Panc1 (cell line): Measurements from ENCODE around the gene BRICD5. TPM values are rescaled to one million over a fixed set of nuclear protein-coding genes. Genes with fewer than 3 reads are reported as not detected.

Experiments
- ATAC-seq: fragments of 200-7000 bp; cut with Tn5 transposase; 2 replicates; pipeline ENCODE4 v1.9.1; 2020; ENCODE audit warnings: mild to moderate bottlenecking, moderate library complexity
- BruUV-seq: library from RNA; stranded (reverse); fragments of 400-500 nt; replicated peaks from 2 replicates; lab custom pipeline; 2021; lab: Mats Ljungman, UMichigan
- CTCF ChIA-PET: fragments of 300-600 bp; sonication (Branson Sonifier 250); formaldehyde crosslinking; loops from one replicate; lab custom pipeline; 2022; ENCODE audit warnings: antibody characterized with exemption; lab: Charles Lee
- POLR2A ChIA-PET: fragments of 300-600 bp; sonication (Branson Sonifier 250); formaldehyde crosslinking; loops from one replicate; lab custom pipeline; 2022; ENCODE audit warnings: antibody characterized with exemption; lab: Charles Lee
- DNase-seq: peaks from one replicate; pipeline ENCODE4 v3.0.0-alpha.2; 2010; ENCODE audit warnings: low read depth, low spot score
- H3K27ac ChIP-seq: 2 replicates; pipeline ENCODE4 v1.5.1; 2011; ENCODE audit warnings: mild to moderate bottlenecking, low read length, inconsistent platforms
- H3K27me3 ChIP-seq: fragments of 200-500 bp; sonication (Bioruptor generic); 2 replicates; pipeline ENCODE4 v1.6.0; 2014; ENCODE audit warnings: low read length, inconsistent platforms; ENCODE audit not compliant: control insufficient read depth, insufficient read depth
- H3K36me3 ChIP-seq: fragments of 200-500 bp; sonication (Bioruptor generic); 2 replicates; pipeline ENCODE4 v1.5.1; 2014; ENCODE audit warnings: inconsistent platforms, mild to moderate bottlenecking, low read length, moderate library complexity; ENCODE audit not compliant: control insufficient read depth, insufficient read depth
- H3K4me1 ChIP-seq: 2 replicates; pipeline ENCODE4 v1.5.1; 2011; ENCODE audit warnings: inconsistent platforms, mild to moderate bottlenecking, low read length, moderate library complexity; ENCODE audit not compliant: control insufficient read depth, insufficient read depth
- H3K4me3 ChIP-seq, 2 experiments: 2 replicates each; pipeline ENCODE4 v1.5.1; 2011 to 2012; ENCODE audit warnings: low read depth in 2 of 2, low read length in 2 of 2, mild to moderate bottlenecking in 2 of 2, inconsistent platforms in 1 of 2, moderate library complexity in 1 of 2
- H3K9me3 ChIP-seq: fragments of 200-500 bp; sonication (Bioruptor generic); 2 replicates; pipeline ENCODE4 v1.5.1; 2014; ENCODE audit warnings: low read depth, mild to moderate bottlenecking, inconsistent platforms, low read length, moderate library complexity; ENCODE audit not compliant: control insufficient read depth, insufficient read depth
- POLR2AphosphoS5 ChIP-seq: IDR thresholded peaks from 2 replicates; pipeline ENCODE4 v1.6.1; 2012; ENCODE audit warnings: mild to moderate bottlenecking, low read depth, low read length, moderate library complexity
- SIN3A ChIP-seq: IDR thresholded peaks from 2 replicates; pipeline ENCODE4 v1.6.1; 2012; ENCODE audit warnings: low read depth, mild to moderate bottlenecking, low read length, moderate library complexity, borderline replicate concordance; ENCODE audit not compliant: insufficient read depth
- TCF7L2 ChIP-seq: IDR thresholded peaks from 2 replicates; pipeline ENCODE4 v1.6.1; 2011; ENCODE audit warnings: mild to moderate bottlenecking, low read depth, low read length, inconsistent platforms
- in situ Hi-C: cut with HindIII; loops from 2 replicates; pipeline ENCODE4 v1.10.0; 2016; ENCODE audit warnings: low sequenced_read_pairs, low pct_unique_long_range_greater_than_20kb
- intact Hi-C: fragments of 100-400 bp; cut with micrococcal nuclease; formaldehyde crosslinking; loops from one replicate; pipeline ENCODE4 v1.10.0; 2022; ENCODE audit not compliant: unreplicated experiment
- total RNA-seq: library from RNA; stranded (reverse); gene quantifications from one replicate; pipeline ENCODE4 v1.2.1, GENCODE V29; 2021; ENCODE audit not compliant: unreplicated experiment
- TF ChIP-seq, protein P1 (sequence below): fragments of 450-650 bp; IDR thresholded peaks from 2 replicates; pipeline ENCODE4 v1.5.1; 2017; ENCODE audit warnings: mild to moderate bottlenecking
- TF ChIP-seq, protein P2 (sequence below), 2 experiments: IDR thresholded peaks; 2 replicates each; pipeline ENCODE4 v1.6.1; 2011 to 2012; ENCODE audit warnings: low read depth in 2 of 2, control low read depth in 1 of 2, low read length in 1 of 2, mild to moderate bottlenecking in 1 of 2, moderate library complexity in 1 of 2; ENCODE audit not compliant: insufficient read depth in 1 of 2

BRICD5 gene
- total RNA-seq, 1 experiment from 2014 or later, result 8.7 TPM

DNA sequence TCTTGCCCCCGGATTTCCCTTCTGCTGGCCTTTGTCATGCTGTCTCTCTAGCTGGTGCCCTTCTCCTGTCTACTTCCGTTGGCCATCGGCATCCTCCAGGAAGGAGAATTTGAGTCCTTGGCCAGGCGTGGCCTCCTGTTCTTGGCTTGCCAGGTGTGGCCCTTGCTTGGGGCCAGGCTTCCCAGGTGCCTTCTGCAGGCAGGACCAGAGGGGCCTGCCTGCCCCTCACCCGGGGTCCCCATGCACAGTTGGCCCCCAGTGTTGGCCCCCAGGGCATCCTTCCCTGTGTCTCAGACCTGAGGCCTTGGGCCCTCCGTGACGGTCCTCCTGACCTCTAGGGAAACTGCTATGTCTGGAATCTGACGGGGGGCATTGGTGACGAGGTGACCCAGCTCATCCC lies 2.8 kb downstream of the BRICD5 start:
- DNase-seq (no peak), ATAC-seq (no peak)
- Histone ChIP-seq H3K4me1 (peaks cover 34% of the 10 kb centered on the region), H3K27ac (no peak overlapping the region), H3K36me3 (no peaks in the 10 kb centered on the region; the same call in 1 of the 2 replicates), H3K9me3 (no peaks in the 10 kb centered on the region), H3K27me3 (no peaks in the 10 kb centered on the region), H3K4me3 (no peak overlapping the region)
- CTCF ChIA-PET, result no interaction called here
- in situ Hi-C loops (no loop called here), intact Hi-C loops (no loop called here)
- no peak for TF ChIP-seq TCF7L2
- TF ChIP-seq, protein P1, sequence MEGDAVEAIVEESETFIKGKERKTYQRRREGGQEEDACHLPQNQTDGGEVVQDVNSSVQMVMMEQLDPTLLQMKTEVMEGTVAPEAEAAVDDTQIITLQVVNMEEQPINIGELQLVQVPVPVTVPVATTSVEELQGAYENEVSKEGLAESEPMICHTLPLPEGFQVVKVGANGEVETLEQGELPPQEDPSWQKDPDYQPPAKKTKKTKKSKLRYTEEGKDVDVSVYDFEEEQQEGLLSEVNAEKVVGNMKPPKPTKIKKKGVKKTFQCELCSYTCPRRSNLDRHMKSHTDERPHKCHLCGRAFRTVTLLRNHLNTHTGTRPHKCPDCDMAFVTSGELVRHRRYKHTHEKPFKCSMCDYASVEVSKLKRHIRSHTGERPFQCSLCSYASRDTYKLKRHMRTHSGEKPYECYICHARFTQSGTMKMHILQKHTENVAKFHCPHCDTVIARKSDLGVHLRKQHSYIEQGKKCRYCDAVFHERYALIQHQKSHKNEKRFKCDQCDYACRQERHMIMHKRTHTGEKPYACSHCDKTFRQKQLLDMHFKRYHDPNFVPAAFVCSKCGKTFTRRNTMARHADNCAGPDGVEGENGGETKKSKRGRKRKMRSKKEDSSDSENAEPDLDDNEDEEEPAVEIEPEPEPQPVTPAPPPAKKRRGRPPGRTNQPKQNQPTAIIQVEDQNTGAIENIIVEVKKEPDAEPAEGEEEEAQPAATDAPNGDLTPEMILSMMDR, result no peak
- TF ChIP-seq POLR2AphosphoS5, result no peak
- TF ChIP-seq, protein P2, sequence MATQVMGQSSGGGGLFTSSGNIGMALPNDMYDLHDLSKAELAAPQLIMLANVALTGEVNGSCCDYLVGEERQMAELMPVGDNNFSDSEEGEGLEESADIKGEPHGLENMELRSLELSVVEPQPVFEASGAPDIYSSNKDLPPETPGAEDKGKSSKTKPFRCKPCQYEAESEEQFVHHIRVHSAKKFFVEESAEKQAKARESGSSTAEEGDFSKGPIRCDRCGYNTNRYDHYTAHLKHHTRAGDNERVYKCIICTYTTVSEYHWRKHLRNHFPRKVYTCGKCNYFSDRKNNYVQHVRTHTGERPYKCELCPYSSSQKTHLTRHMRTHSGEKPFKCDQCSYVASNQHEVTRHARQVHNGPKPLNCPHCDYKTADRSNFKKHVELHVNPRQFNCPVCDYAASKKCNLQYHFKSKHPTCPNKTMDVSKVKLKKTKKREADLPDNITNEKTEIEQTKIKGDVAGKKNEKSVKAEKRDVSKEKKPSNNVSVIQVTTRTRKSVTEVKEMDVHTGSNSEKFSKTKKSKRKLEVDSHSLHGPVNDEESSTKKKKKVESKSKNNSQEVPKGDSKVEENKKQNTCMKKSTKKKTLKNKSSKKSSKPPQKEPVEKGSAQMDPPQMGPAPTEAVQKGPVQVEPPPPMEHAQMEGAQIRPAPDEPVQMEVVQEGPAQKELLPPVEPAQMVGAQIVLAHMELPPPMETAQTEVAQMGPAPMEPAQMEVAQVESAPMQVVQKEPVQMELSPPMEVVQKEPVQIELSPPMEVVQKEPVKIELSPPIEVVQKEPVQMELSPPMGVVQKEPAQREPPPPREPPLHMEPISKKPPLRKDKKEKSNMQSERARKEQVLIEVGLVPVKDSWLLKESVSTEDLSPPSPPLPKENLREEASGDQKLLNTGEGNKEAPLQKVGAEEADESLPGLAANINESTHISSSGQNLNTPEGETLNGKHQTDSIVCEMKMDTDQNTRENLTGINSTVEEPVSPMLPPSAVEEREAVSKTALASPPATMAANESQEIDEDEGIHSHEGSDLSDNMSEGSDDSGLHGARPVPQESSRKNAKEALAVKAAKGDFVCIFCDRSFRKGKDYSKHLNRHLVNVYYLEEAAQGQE (IDR thresholded peaks at IDR 0.05; ENCODE audit: insufficient read depth in 1 of 2, low read depth in 2 of 2, low read length in 1 of 2), result no peak
- no peak for TF ChIP-seq SIN3A
- POLR2A ChIA-PET, result interaction anchor here (0.5 kb wide), 1 partner anchor 769 kb away, joined by 10 read pairs; no protein-coding TSS in a partner anchor
- no TSS peak for BruUV-seq

DNA sequence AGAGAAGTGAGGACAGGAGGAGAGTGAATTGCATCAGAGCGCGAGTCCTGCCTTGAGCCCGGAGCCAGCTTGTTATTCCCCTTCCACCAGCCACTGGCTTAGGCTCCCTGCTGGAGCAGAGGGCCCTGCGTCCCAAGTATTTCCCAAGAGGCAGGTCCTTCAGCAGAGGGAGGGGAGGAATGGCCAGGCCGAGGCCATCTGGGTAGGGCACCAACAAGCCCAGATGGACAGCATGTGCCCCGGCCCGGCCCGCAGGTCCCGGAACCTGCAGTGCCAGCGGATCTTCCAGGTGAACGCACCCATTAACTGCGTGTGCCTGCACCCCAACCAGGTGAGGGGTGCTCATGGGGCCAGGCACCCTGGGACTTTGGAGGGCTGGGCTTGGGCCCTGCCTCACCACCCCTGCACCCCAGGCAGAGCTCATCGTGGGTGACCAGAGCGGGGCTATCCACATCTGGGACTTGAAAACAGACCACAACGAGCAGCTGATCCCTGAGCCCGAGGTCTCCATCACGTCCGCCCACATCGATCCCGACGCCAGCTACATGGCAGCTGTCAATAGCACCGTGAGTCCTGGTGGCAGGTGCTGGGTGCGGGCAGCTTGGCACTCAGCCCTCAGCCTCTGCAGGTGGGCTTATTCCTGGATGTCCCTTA lies 3.8 kb downstream of the BRICD5 start:
- TSS peak; percentile 72 for BruUV-seq
- intact Hi-C loops, result no loop called here
- CTCF ChIA-PET, result no interaction called here
- H3K4me1 ChIP-seq, result peaks cover 24% of the 10 kb centered on the region
- H3K27ac ChIP-seq, result peak overlapping the region; percentile 91
- peak overlapping the region; percentile 61 to 73 for H3K4me3 ChIP-seq
- ATAC-seq (no peak), DNase-seq (no peak)
- no peaks in the 10 kb centered on the region for H3K27me3 ChIP-seq
- POLR2A ChIA-PET, result no interaction called here
- no peaks in the 10 kb centered on the region; the same call in 1 of the 2 replicates for H3K36me3 ChIP-seq
- in situ Hi-C loops, result no loop called here
- no peaks in the 10 kb centered on the region for H3K9me3 ChIP-seq
- TF ChIP-seq, protein P2 (IDR thresholded peaks at IDR 0.05; ENCODE audit: insufficient read depth in 1 of 2, low read depth in 2 of 2, low read length in 1 of 2), result no peak
- no peak for TF ChIP-seq SIN3A
- TF ChIP-seq TCF7L2, result no peak
- 0 out of 2 replicates have a peak, but pooled peaks have one; percentile 6 for TF ChIP-seq POLR2AphosphoS5
